Stimulated activated CD4-positive, alpha-beta T cell treated with anti-CD3 and anti-CD28 coated beads, Interleukin-4, amount 100 ng/mL, for 24 hours (primary cell): ENCODE results near the gene SIPA1.

Experiments used
- DNase-seq: peaks from one replicate; pipeline ENCODE4 v3.0.0-alpha.2; 2020

SIPA1 gene, protein sequence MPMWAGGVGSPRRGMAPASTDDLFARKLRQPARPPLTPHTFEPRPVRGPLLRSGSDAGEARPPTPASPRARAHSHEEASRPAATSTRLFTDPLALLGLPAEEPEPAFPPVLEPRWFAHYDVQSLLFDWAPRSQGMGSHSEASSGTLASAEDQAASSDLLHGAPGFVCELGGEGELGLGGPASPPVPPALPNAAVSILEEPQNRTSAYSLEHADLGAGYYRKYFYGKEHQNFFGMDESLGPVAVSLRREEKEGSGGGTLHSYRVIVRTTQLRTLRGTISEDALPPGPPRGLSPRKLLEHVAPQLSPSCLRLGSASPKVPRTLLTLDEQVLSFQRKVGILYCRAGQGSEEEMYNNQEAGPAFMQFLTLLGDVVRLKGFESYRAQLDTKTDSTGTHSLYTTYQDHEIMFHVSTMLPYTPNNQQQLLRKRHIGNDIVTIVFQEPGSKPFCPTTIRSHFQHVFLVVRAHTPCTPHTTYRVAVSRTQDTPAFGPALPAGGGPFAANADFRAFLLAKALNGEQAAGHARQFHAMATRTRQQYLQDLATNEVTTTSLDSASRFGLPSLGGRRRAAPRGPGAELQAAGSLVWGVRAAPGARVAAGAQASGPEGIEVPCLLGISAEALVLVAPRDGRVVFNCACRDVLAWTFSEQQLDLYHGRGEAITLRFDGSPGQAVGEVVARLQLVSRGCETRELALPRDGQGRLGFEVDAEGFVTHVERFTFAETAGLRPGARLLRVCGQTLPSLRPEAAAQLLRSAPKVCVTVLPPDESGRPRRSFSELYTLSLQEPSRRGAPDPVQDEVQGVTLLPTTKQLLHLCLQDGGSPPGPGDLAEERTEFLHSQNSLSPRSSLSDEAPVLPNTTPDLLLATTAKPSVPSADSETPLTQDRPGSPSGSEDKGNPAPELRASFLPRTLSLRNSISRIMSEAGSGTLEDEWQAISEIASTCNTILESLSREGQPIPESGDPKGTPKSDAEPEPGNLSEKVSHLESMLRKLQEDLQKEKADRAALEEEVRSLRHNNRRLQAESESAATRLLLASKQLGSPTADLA

GRCh38 chr11:65637794-65638419, at the start of gene SIPA1:
Gene SIPA1 (plus strand): TSS chr11:65638101. CDS start chr11:65640922, 2,821 bp downstream.
- DNase-seq, result peak; percentile 70

DNA sequence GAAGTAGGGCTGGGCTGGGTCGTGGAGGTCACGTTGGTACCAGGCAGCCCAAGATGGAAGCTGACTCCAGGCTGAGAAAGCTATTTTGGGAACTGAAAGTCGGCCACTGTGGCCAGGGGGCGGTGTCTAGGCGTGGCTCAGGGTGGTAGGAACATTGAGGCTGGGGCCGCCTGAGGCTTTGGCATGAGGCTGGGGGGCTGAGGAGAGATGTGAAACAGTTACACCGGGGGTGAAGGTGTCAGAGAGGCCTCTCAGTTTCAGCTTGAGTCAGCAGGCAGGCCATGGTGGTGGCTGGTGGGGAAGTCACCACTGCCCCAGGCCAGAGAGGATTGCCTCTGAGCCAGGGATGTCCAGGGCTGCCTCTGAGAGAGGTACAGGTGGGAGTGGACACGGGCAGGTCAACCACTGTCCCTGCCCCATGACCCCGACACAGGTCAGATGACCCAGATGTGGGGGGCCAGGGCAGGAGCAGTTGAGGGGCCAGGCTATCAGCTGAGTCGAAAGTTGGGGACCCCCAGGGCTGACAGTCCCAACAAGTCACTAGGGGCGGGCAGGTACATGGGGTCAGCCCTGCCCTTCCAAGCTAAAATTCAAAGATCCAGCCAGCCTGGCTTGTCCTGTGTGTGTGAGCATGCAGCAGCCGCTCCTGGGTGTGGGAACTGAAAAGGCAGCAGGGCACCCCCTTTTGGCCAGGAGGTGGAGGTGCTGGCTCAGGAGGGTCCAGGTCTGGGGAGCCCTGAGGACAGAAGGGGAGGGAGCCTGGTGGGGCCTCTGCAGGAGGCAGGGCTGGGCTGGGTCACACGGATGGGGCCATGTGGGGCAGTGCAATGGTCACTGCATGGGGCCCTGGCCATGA, 49.5 kb upstream of the SIPA1 start:
- peak; percentile 77 for DNase-seq

DNA sequence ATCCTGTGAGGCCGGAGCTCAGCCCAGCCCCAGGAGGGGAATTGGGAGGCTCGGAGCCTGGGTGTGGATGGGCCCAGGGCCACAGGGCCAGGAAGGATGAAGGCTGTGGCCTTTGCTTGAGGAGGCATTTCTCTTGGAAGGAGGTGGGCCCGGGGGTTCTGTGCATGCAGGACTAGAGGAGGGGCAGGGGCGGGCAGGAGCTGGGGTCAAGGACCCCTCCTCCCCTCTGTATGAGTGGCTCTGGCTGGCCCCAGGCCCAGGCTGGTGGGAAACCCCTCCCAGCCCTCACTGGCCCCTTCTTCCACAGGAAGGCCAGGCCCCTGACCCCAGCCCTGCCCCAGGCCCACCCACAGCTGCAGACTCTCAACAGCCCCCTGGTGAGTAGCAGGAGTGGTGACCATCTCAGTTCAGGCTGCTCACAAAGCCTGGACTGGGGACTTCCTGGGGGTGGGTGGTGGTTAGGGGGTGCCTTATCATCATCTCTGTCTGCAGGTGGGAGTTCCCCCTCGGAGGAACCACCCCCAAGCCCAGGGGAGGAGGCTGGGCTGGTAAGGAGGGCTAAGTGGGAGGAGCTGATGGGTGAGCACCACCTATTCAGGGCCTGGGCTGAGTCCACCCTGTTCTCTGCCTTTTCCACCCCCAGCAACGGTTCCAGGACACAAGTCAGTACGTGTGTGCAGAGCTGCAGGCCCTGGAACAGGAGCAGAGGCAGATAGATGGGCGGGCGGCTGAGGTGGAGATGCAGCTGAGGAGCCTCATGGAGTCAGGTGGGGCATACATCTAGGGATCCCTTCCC, 48.3 kb upstream of the SIPA1 start:
- DNase-seq, result no peak

DNA sequence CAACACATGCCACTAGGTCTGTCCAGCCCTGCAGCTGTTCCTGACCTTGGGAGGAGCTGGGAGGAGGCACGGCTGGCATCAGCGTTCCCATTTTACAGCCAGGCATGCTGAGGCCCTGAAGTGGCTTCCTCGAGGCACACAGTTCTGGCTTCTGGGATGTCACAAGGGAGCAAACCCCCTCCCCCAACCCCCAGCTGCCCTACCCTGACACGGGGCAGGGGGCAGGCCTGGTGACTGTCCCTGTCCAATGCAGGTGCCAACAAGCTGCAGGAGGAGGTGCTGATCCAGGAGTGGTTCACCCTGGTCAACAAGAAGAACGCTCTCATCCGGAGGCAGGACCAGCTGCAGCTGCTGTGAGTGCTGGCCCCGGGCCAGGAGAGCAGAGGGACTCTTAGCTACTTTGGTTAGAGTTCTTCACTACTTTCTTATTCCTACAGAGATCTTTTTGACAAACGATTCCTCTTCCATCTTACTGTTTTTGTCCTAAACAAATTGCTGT, 47.6 kb upstream of the SIPA1 start:
- DNase-seq, result no peak

- DNase-seq, result no peak
Measured at GRCh38 chr11:65591939-65592857, 45.7 kb upstream of the SIPA1 start.

DNA sequence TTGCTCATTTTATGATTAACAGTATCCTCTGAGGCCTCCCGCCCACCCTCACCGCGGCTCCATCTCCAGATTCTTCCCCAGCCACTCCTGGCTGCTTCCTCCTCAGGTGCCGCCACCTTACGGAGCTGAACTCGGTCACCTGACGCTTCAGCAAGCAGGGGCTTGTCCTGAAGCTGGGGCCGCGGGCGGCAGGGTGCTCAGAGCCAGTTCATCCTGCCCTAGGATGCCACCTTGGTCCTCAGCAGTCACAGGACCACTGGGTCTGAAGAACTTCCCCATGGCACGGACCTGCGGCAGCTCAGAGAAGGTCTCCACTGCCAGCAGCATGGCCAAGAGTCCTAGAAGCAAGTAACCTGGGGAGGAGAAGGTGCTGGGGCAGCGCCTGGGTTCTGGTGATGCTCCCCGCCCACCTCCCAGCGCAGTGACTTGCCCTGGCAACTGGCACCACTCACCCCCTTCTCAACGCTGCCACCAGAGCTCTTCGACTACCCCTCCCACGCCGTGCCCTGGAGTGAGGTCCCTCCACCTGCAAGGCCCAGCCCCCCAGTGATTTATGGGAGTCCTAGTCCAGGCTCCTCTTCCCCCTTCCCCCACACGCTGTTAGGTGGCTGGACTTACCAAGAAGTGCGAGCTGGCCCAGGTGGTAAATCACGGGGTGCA, 44.9 kb upstream of the SIPA1 start:
- DNase-seq, result no peak

DNA sequence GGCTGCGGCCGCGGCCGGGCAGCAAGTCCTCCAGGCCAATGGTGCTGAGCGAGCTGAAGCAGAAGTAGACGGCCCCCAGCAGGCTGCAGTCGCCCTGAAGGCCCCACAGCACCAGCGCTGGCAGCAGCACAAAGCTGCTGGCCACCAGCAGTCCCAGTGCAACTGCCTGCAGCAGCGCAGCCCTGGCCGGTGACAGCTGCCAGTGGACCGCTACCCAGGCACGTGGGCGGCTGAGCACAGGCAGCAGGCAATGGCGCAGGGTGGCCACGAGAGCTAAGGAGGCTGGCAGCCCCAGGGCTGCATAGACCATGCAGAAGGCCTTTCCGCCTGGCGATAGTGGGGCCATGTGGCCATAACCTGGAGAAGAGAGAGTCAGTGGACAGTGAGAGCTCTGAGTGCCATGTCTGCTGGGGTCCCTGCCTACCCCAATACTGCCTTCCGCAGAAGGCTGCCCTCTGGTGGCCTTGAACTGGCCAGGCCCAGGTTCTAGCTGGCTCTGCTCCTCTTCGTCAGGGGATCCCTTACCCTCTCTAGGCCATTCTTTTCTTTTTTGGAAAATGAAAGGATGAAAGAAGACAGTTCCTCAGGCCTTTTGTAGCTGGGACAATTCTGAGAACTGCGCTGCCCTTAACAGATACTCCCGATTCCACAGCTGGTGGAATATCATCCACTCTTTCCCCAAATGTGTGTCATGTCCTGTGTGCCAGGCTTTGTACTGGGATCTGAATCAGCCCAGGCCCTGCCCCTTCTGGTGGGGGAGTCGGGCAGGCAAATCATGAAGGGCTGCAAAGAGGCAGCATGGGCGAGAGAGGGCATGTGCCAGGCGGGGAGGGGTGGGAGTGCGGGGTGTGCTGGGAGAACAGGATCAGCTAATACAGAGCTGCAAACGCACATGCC, 44.1 kb upstream of the SIPA1 start:
- DNase-seq, result peak; percentile 54

DNA sequence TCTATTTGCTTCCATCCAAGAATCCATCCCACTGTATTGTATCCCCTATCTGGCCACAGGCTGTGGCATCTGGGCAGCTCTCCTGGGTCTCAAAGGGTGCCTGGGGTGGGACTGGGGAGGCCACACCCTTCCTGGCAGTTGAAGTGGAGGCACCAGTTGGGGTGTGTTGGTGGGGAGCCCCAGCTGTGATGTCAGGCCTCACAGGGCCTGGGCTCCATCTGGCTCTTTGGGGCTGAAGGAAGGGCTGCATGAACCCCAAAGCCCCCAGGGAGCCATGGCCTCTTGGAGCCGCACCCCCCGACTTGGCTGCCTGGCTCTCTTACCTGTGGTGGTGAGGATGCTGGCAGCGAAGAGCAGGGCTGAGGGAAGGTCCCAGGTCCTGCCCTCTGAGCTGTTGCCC, 42.8 kb upstream of the SIPA1 start:
- DNase-seq, result no peak

GRCh38 chr11:65595543-65596281, 42.2 kb upstream of the SIPA1 start, which contains the start of gene KCNK7:
Gene KCNK7 (minus strand): TSS chr11:65595800. CDS start chr11:65595772, 28 bp downstream.
- DNase-seq, result no peak

GRCh38 chr11:65596520-65596919, 41.4 kb upstream of the SIPA1 start:
- DNase-seq, result no peak

DNA sequence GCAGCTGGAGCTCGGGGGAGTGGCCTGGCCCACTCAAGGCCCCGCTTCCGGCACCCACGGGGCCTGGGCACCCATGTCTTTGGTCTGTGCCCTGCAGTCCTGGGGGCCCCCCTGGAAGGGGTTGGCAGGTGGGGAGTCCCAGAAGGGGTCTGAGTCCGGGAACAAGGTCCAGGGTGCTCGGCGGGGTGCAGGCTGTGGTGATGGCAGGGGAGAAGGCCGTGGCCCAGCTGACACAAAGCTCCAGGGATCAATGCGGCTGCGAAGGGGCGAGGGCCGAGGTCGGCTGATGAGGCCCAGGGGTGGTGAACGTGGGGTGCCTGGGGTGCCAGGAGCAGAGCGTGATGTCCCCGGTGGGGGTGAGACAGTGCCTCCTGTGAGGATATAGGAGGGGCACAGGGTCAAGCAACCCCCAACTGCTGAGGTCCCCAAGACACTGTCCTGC, 39.6 kb upstream of the SIPA1 start:
- DNase-seq, result no peak

DNA sequence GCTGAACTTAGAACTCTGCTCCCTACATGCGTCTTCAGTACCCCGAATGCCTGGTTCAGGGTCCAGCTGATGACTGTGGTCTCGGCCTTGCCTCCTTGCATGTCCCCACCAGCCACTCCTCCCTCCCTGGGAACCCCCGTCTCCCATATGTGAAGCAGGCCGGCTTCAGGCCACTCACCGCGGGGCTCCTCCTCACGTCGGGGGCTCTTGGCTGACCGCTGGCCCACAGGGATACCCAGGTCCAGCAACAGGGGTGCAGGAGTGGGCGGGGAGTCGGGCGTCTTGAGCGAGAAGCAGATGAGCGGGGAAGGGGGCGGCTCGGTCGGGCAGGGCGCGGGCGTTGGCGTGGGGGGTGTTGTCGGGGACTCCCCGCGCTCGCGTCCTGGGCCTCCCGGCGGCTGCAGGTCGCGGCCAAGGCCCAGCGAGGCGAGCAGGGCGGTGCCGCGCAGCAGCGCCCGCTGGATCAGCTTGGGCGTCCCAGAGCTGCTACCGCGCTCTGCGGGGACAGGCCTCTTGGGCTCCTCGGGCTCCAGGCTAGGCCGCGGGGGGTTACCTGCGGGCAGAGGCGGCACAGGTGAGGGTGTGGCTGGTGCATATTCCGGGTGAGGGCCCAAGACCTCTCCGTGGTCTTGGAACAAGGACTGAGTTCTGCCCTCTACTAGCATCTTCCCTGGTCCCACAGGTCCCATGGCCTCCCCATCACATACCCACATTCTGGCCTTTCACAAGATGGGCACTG, 38.5 kb upstream of the SIPA1 start:
- DNase-seq, result no peak

DNA sequence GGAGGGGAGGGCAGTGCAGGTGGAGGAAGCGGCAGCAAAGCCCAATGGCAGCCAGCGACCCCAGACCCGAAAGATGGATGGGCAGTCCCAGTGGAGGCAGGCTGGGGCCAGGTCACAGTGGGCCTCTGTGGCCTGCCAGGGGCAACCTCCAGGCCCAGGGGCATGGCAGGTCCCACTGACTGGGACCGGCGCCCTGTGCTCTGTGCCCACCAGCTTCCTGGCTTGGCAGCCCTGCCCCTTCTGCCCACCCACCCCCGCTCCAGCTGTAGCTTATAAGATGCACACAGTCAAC, 38.0 kb upstream of the SIPA1 start:
- no peak for DNase-seq

GRCh38 chr11:65604258-65604657, 33.6 kb upstream of the SIPA1 start:
- no peak for DNase-seq

DNA sequence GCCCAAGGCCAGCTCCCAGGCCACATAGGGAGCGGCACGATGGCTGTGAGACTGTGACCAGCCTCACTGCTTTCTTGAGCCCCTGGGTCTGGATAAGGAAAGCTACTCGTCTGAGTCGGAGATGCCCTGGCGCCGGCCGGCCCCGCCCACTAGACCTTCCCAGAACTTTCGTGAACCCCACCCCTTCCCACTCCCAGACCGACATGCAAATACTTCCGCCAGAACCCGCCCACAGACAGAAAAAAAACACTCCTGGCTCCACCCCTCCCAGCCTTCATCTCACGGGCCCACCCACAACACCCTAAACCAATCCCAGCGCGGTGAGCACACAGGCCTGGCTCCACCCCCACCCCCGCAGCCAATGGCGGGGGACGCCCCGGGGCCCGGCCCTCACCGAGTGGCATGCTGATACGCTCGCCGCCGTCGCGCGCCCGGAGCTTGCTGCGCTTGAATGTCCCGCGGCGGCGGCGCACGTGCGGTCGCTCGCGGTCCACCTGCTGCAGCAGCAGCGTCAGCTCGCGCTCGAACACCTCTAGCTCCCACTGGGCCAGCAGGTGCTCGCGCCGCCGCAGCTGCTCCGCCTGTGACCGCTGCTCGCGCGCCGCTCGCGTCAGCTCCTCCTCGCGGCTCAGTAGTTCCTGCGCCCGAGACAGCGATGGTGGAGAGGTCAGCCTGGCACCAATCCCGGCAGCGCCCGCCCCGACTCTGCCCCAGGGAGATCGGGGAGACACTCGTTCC, 30.9 kb upstream of the SIPA1 start:
- no peak for DNase-seq
